K562 (cell line): ENCODE data around the gene NAT8L.

ENCODE experiments used
- EZH2 ChIP-seq: IDR thresholded peaks from 2 replicates; pipeline ENCODE4 v1.6.1; 2012; ENCODE audit warnings: low read depth, mild to moderate bottlenecking, inconsistent platforms, low read length, borderline replicate concordance
- PHF8 ChIP-seq: fragments of 200-600 bp; sonication (generic); IDR thresholded peaks from 2 replicates; pipeline ENCODE4 v1.6.1; 2012; ENCODE audit warnings: mixed run types, mild to moderate bottlenecking, inconsistent platforms, low read length, moderate library complexity, borderline replicate concordance
- TF ChIP-seq, protein P1 (sequence below), 3 experiments: IDR thresholded peaks in 2 of 3; conservative IDR thresholded peaks in 1 of 3; 2 replicates each; pipeline ENCODE4 v1.5.1; 2011 to 2012; ENCODE audit warnings: low read length in 3 of 3, mild to moderate bottlenecking in 3 of 3, control low read depth in 2 of 3, improper control_type of control experiment in 1 of 3, inconsistent platforms in 1 of 3, low read depth in 1 of 3, mixed read lengths in 1 of 3, moderate library complexity in 1 of 3; ENCODE audit not compliant: insufficient read depth in 2 of 3

DNA sequence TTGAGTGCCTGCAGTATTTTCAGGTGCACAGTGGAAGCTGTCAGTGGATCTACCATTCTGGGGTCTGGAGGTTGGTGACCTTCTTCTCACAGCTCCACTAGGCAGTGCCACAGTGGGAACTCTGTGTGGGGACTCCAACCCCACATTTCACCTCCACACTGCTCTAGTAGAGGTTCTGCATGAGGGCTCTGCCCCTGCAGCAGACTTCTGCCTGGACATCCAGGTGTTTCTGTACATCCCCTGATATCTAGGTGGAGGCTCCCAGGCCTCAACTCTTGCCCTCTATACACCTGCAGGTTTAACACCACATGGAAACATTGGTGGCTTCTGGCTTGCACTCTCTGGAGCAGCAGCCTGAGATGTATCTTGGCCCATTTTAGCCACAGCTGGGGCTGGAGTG lies 33.3 kb upstream of the NAT8L start:
- no peak for TF ChIP-seq PHF8
- TF ChIP-seq, protein P1, sequence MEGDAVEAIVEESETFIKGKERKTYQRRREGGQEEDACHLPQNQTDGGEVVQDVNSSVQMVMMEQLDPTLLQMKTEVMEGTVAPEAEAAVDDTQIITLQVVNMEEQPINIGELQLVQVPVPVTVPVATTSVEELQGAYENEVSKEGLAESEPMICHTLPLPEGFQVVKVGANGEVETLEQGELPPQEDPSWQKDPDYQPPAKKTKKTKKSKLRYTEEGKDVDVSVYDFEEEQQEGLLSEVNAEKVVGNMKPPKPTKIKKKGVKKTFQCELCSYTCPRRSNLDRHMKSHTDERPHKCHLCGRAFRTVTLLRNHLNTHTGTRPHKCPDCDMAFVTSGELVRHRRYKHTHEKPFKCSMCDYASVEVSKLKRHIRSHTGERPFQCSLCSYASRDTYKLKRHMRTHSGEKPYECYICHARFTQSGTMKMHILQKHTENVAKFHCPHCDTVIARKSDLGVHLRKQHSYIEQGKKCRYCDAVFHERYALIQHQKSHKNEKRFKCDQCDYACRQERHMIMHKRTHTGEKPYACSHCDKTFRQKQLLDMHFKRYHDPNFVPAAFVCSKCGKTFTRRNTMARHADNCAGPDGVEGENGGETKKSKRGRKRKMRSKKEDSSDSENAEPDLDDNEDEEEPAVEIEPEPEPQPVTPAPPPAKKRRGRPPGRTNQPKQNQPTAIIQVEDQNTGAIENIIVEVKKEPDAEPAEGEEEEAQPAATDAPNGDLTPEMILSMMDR (IDR thresholded peaks at IDR 0.05 in 2 of 3, conservative IDR thresholded peaks at IDR 0.05 in 1 of 3; ENCODE audit: insufficient read depth in 2 of 3, low read depth in 1 of 3, low read length in 3 of 3) = no peak
- TF ChIP-seq EZH2 = no peak
